GM18526 (cell line): ENCODE results near the gene SH3BP4.

Experiments used
- POLR2A ChIP-seq: IDR thresholded peaks from 3 replicates; pipeline ENCODE4 v1.6.1; 2011; ENCODE audit not compliant: insufficient read length; ENCODE audit errors: extremely low read depth

SH3BP4 gene

DNA sequence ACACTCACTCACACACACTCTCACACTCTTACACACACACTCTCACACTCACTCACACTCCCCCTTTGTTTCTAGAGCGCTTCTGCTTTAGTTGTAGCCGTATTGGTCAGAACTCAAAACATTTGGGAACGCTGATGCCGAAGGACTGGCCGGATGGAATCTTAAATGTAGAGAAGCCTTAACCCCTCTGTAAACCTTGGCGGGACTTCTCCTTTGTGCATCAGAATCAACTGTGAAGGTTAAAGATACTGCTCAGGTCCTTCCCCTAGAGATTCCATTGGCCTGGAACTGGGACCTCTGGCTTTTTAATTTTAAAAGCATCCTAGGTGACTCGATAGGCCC lies 18.3 kb downstream of the SH3BP4 start:
- no peak for TF ChIP-seq POLR2A

DNA sequence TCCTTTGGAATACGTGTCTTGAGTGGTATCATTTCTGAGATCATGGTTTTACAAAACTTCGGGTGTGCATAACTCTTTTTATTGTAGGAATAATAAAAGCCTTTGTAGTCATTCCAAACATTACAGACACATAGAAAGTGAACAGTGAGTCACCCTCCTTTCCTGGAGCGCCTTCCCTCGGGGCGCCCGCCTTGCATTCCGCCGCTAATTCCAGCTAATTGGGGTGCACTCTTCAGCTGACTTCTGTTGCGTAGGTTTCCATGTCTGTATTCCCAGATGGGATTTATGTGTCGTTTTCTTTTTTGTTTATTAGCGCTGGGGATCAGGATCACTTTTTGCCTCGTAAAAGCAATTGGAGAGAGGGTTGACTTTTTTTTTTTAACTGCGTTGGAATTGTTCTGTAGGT lies 18.7 kb downstream of the SH3BP4 start:
- no peak for TF ChIP-seq POLR2A

DNA sequence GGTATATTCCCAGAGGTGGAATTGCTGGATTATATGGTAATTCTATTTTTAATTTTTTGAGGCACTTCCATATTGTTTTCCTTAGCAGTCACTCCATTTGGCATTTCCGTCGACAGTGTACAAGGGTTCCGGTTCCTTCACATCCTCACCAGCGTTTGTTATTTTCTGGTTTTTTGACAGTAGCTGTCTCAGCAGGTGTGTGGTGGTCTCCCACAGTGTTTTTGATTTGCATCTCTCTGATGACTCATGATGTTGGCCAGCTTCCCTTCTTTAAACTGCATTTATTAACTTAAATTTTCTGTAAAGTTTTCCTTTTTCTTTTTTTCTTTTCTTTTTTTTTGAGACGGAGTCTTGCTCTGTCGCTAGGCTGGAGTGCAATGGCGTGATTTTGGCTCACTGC lies 19.7 kb downstream of the SH3BP4 start:
- no peak for TF ChIP-seq POLR2A

DNA sequence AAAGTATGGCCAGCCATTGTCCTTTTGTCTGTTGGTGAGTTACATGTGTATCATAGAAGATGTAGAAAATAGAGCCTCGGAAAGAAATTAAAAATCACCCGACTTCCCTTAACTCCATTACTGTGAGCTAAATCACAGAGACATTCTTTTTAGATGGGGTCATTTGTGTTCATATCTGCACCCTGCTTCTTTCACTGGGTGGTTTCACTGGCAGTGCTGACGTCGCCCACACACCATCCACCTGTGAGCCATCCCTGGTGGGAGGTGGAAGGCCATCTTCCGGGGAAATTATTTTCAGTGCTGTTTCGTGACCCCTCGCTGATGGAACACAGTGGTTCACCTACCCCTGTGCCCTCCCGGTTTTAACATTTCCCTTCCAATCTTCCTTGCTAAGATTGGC lies 21.2 kb downstream of the SH3BP4 start:
- TF ChIP-seq POLR2A = no peak

DNA sequence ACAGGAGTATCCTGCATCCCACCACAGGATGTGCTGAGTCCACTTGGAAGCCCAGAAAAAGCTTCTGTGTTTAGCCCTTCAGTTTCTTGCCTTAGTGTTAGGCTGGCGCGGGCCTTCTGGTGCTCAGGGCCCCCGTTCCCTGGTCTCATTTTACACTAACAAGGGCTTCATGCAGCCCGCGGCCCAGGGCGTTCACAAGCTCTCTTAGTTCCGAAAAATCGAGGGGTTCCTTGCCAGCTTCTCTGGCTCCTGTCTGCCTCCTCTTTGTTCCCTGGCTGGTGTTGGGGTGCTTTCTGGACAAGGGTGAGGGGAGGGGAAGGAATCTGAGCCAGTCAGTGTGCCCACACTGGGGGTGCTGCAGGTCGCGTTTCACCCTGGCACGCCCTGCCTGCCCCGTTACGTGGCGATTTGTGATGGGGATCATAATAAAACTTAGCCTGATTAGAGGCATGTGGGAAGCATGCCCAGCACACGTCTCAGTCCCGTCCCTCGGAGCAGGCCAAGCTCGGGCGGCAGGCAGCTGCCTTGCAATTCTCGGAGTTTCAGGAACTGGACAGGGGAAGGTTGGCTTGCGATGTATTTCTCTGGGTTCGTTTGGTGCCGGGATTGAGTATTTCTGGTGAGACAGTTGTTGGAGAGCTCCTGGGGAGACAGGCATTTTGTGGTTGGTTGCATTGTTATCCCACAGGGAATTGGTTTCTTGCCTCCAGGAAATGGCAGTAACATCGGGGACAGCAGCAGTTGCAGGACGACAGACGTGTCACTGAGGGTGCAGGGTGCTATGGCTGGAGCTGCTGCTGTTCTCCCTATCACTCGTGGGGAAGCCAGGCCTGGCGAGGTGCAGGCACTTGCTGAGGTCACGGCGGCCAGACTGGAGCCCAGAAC lies 22.9 kb downstream of the SH3BP4 start:
- TF ChIP-seq POLR2A = no peak

DNA sequence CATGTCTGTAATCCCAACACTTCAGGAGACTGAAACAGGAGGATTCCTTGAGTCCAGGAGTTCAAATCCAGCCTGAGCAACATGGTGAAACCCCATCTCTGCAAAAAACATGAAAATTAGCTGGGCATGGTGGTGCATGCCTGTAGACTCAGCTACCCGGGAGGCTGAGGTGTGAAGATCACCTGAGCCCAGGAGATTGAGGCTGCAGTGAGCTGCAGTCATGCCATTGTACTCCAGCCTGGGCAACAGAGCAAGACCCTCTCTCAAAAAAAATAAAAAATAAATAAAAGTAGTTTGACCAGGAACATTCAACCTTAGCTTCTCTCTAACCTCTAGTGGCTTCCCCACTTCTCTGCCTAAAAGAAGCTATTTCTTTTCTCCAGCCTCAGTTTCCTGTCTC lies 23.8 kb downstream of the SH3BP4 start:
- TF ChIP-seq POLR2A = no peak

DNA sequence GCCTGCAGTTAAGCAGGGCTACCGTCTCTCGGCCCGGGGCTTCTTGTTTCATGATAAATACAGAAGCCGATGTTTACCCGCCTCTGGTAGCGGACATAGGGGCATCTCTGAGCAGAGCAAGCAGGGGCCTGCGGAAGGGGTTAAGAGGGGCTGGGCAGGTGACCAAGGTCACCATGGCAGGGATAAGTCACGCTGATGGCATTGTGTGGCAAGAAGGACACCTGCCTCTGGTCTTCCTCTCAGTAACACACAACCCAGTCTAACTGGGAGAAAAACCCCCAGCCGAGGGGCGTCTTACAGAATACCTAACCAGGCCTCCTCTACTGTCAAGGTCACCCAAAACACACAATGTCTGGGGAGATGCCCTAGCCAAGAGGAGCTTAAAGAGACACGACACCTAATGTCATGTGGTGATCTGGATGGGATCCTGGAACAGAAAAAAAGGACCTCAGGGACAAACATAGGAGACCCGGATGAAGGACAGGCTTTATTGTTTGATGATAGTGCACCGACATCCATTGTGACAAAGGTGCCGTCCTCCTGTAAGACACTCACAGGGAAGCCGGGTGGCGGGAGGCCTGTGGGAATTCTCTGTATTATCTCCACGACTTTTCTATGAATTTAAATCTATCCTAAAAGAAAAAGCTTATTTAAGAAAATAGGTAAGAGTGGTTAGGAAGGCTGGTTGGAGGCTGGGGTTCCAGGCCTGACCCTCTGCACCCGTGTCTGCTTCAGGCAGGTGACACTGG lies 24.8 kb downstream of the SH3BP4 start:
- TF ChIP-seq POLR2A = no peak

DNA sequence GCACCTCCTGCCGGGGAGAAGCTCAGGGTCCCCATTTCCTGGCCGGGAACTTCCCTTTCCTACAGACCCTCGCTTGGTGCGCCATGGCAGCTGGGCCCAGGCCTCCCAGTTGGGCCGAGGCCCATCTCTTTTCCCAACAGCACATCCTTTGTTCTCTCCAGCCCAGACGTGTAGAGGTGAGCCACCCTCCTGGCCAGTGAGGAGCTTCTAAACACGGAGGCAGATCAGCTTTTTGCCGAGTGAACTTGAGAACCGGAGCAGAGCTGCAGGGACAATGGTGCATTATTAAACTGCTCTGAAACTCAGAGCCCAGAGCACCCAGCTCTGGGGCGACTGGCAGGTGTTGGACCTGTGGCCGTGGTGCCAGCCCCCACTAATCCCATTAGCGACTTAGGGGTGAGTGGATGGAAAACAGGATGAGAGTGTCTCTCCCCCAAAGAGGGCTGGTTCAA lies 25.4 kb downstream of the SH3BP4 start:
- no peak for TF ChIP-seq POLR2A

DNA sequence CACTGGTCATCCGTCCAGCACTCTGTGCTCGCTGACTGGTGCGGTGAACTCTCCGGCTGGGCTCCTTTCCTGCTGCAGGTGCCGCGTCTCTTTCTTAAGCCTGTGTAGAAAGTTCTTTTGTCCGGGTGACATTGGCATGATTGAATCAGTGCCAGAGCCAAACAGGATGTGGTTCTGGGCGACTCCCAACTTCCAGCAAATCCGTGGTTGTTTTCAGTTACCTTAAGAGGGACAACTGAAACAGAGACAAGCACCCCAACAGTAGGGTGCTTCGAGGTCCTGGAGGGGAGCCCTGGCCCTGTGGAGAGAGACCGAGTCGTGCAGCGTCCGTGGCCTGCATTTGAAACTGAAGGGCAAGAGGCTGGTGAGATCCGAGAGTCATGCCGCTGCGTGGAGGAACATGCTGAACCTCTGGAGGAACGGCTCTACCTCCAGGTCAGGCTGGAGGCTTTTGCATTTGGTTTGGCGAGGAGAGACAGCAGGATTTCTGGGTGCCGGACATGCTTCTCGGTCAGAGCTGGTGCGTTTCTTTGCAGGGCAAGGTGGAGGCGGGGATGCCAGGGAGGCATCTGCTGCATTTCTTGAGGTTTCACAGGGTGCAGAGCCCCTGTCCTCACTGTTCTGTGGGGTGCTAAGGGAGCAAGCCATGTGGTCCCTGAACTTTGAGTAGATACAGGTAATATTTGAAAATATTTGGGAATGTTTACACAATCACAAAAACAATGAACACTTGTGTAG lies 26.8 kb downstream of the SH3BP4 start:
- TF ChIP-seq POLR2A = no peak

DNA sequence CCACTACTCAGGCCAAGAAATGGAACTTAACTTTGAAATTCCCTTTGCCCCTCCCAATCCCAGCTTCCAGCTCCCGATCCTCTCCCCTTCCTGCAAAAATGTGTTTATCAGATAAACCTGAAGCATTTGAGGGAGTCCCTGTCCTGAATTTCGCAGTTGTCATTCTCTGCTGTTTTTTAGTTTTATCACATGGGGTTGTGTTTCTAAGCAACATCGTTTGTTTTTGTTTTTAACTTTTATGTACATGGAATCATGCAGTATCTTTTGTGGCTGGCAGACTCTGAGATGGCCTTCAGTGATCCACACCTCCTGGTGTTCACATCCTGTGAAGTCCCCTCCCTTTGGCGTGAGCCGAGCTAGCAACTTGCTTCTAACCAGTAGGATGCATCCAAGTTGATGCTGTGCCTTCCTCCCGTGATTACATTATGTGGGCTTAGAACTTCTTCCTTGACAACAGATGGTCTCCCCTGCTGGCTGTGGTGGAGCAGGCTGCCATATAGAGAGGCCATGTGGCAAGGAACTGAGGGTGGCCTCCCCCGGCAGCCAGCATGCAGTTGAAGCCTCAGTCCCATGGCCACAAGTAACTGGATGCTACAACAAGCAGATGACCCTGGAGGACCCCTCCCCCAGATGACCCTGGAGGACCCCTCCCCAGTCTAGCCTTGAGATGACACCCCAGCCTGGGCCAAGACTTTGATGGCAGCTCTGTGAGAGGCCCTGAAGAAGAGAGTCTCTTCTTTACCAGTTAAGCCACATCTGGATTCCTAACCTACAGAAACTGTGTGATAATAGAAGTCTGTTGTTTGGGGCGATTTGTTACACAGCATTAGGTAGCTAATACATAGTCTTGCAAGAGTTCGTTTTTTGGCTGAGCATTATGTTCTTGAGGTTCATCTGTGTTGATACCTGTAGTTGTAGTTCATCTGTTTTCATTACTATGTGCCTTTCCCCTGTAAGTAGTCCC lies 27.7 kb downstream of the SH3BP4 start:
- no peak for TF ChIP-seq POLR2A

DNA sequence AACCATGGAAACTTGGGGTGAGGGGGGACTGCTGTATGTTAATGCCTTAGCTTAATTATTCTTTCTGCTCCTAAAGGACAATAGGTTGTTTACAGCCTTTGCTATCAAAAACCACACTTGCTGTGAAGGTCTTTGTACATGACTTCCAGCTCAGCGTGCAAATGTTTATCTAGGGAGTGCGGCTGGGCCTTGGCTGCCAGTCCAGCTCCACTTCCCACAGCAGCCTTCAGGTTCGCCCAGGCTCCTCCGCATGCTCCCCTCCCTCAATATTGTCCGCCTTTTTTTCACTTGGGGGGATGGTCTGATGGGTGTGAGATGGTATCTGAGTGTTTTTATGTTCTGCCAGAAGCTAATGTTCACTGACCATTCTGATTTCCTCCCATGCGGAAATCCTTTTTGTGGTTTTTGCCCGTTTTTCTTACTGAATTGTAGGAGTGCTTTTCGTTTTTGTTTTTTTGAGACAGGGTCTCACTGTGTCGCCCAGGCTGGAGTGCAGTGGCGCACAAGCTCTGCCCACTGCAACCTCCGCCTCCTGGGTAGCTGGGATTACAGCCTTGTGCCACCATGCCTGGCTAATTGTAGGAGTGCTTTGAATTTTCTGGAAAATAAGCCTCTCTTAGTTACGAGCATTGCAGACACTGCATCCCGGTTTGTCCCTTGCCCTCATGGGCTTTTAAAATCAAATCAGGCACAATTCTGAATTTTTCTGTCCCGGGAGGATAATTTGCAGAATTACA lies 28.8 kb downstream of the SH3BP4 start:
- no peak for TF ChIP-seq POLR2A

DNA sequence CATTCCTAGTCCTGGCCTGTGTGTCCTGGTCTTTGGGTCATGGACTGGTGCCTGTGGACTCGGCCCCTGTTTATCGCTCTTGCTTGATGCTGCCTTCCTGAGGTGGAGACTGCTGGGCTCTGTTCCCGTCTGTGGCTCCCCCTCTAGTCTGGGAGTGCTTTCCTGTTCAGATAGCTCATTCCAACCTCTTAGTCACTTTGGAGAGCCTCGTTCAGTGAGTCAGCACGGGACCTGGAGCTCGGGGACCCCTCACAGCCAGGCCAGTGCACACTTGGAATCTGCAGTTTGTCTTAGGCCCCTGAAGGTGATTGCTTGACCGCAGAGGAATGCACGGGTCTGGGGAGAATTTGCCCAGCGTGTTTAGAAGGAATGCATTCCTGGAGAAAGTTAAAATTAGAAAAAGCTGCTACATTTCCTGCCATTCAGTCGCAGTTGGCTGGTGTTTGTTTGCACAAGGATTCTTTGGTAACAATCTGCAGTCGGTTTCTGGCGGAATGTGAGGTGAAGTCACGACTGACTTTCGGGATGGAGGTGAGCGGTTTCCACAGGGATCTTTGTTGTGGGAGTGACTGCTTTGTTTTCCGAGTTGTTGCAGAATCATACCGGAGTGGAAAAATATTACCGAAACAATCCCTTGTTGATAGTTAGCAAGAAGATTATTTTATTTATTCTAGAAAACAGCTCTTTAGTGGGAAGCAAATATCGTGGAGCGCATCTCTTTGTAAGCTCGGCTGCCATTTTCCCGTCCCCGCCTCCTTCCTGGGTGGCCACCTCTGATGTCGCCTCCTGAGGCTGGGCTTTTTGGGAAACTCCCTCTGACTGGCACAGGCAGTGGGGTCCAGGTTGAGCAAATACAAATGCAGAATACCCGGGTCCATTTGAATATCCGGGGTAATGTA lies 29.6 kb downstream of the SH3BP4 start:
- TF ChIP-seq POLR2A = no peak
